ENCODE measurements around the gene NT5DC4. TPM values are rescaled to one million over a fixed set of nuclear protein-coding genes. Genes with fewer than 3 reads are reported as not detected.

Gene NT5DC4
- total RNA-seq, 1 experiment from 2014 or later: not detected

GRCh38 chr2:112758711-112759110 lies 37.9 kb downstream of the NT5DC4 start:
- no TSS peak for BruUV-seq (replicated peaks)
- Histone ChIP-seq H3K27me3 (replicated peaks; ENCODE audit: insufficient read depth, low read depth, low read length, poor library complexity) (no peaks in the 10 kb centered on the region), H3K36me3 (ENCODE audit: insufficient read depth, low read length, poor library complexity, severe bottlenecking) (peaks cover 81% of the 10 kb centered on the region), H3K27ac (ENCODE audit: low read depth, low read length, poor library complexity, severe bottlenecking) (no peak overlapping the region), H3K9me3 (ENCODE audit: low read depth, low read length, poor library complexity, severe bottlenecking) (no peaks in the 10 kb centered on the region), H3K4me1 (ENCODE audit: insufficient read depth, low read length, poor library complexity, severe bottlenecking) (peaks cover 6% of the 10 kb centered on the region), H3K4me3 (ENCODE audit: low read depth, low read length, poor library complexity, severe bottlenecking) (no peak overlapping the region)
- DNase-seq (ENCODE audit: low spot score): no peak
- ChIA-PET CTCF (no interaction called here), POLR2A (ENCODE audit: low non-redundant PET) (no interaction called here)
- intact Hi-C loops (cut with micrococcal nuclease; ENCODE audit: unreplicated experiment): no loop called here
- TF ChIP-seq CTCF (conservative IDR thresholded peaks at IDR 0.05; ENCODE audit: low read depth, low read length) (no peak), EZH2 (IDR thresholded peaks at IDR 0.05; ENCODE audit: borderline replicate concordance, low read depth, low read length, poor library complexity, severe bottlenecking) (no peak)

- peaks cover 8% of the 10 kb centered on the region for H3K4me1 ChIP-seq (ENCODE audit: insufficient read depth, low read length, poor library complexity, severe bottlenecking)
- DNase-seq (ENCODE audit: low spot score): no peak
- BruUV-seq (replicated peaks): no TSS peak
- no peaks in the 10 kb centered on the region for H3K9me3 ChIP-seq (ENCODE audit: low read depth, low read length, poor library complexity, severe bottlenecking)
- no peak overlapping the region for H3K27ac ChIP-seq (ENCODE audit: low read depth, low read length, poor library complexity, severe bottlenecking)
- TF ChIP-seq EZH2 (IDR thresholded peaks at IDR 0.05; ENCODE audit: borderline replicate concordance, low read depth, low read length, poor library complexity, severe bottlenecking) (no peak), CTCF (conservative IDR thresholded peaks at IDR 0.05; ENCODE audit: low read depth, low read length) (no peak)
- H3K27me3 ChIP-seq (replicated peaks; ENCODE audit: insufficient read depth, low read depth, low read length, poor library complexity): no peaks in the 10 kb centered on the region
- intact Hi-C loops (cut with micrococcal nuclease; ENCODE audit: unreplicated experiment): no loop called here
- CTCF ChIA-PET: no interaction called here
- POLR2A ChIA-PET (ENCODE audit: low non-redundant PET): interaction anchor here (0.6 kb wide), 1 partner anchor 90 kb away, joined by 3 read pairs; no protein-coding TSS in a partner anchor
- H3K36me3 ChIP-seq (ENCODE audit: insufficient read depth, low read length, poor library complexity, severe bottlenecking): peaks cover 67% of the 10 kb centered on the region
- no peak overlapping the region for H3K4me3 ChIP-seq (ENCODE audit: low read depth, low read length, poor library complexity, severe bottlenecking)
These were observed 39.3 kb downstream of the NT5DC4 start for GRCh38 chr2:112760149-112760548.

- CTCF ChIA-PET: interaction anchor here (0.6 kb wide), 1 partner anchor 123 kb away, joined by 3 read pairs; no protein-coding TSS in a partner anchor
- POLR2A ChIA-PET (ENCODE audit: low non-redundant PET): no interaction called here
- BruUV-seq (replicated peaks): TSS peak; percentile 2
- H3K9me3 ChIP-seq (ENCODE audit: low read depth, low read length, poor library complexity, severe bottlenecking): no peaks in the 10 kb centered on the region
- DNase-seq (ENCODE audit: low spot score): no peak
- no peak overlapping the region for H3K27ac ChIP-seq (ENCODE audit: low read depth, low read length, poor library complexity, severe bottlenecking)
- H3K36me3 ChIP-seq (ENCODE audit: insufficient read depth, low read length, poor library complexity, severe bottlenecking): peaks cover 46% of the 10 kb centered on the region
- peaks cover 10% of the 10 kb centered on the region for H3K4me1 ChIP-seq (ENCODE audit: insufficient read depth, low read length, poor library complexity, severe bottlenecking)
- peak overlapping the region; percentile 84 for H3K4me3 ChIP-seq (ENCODE audit: low read depth, low read length, poor library complexity, severe bottlenecking)
- intact Hi-C loops (cut with micrococcal nuclease; ENCODE audit: unreplicated experiment): no loop called here
- TF ChIP-seq EZH2 (IDR thresholded peaks at IDR 0.05; ENCODE audit: borderline replicate concordance, low read depth, low read length, poor library complexity, severe bottlenecking): no peak
- no peaks in the 10 kb centered on the region for H3K27me3 ChIP-seq (replicated peaks; ENCODE audit: insufficient read depth, low read depth, low read length, poor library complexity)
These were observed 41.5 kb downstream of the NT5DC4 start for GRCh38 chr2:112762276-112762675.
